VCaP (cell line): ENCODE measurements around the gene ADK.

Source experiments
- H3K27ac ChIP-seq: fragments of 450-650 bp; 2 replicates; pipeline ENCODE4 v1.5.1; 2017
- CTCF ChIP-seq: fragments of 450-650 bp; conservative IDR thresholded peaks from 2 replicates; pipeline ENCODE4 v1.5.1; 2017; ENCODE audit warnings: mild to moderate bottlenecking, moderate library complexity

The ADK gene

DNA sequence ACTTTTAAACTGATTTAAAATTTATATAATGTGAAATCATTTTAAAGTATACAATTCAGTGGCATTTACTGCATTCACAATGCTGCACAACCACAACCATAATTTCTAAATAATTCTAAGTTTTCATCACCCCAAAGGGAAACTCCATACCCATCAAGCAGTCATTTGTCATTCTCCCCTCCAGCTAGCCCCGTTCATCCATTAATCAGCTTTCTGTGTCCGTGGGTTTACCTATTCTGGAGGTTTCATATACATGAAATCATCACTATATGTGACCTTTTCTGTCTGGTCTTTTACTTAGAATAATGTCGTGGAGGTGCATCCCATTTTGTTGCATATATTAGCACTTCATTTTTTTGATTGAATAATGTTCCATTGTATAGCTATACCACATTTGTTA lies 214.1 kb downstream of the ADK start:
- no peak overlapping the region for H3K27ac ChIP-seq
- TF ChIP-seq CTCF = no peak

DNA sequence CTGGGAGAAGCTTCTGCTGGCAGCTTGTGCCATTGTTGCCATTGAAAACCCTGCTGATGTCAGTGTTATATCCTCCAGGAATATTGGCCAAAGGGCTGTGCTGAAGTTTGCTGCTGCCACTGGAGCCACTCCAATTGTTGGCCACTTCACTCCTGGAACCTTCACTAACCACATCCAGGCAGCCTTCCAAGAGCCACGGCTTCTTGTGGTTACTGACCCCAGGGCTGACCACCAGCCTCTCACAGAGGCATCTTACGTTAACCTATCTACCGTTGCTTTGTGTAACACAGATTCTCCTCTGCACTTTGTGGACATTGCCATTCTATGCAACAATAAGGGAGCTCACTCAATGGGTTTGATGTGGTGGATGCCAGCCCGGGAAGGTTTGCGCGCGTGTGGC lies 220.7 kb downstream of the ADK start:
- no peak for TF ChIP-seq CTCF
- no peak overlapping the region for H3K27ac ChIP-seq

GRCh38 chr10:74373059-74373458 lies 222.0 kb downstream of the ADK start:
- H3K27ac ChIP-seq = no peak overlapping the region
- no peak for TF ChIP-seq CTCF

- no peak for TF ChIP-seq CTCF
- H3K27ac ChIP-seq = no peak overlapping the region
These were observed 226.5 kb downstream of the ADK start for GRCh38 chr10:74377476-74377875.

- TF ChIP-seq CTCF = no peak
These were observed 228.5 kb downstream of the ADK start for GRCh38 chr10:74379474-74379873.

DNA sequence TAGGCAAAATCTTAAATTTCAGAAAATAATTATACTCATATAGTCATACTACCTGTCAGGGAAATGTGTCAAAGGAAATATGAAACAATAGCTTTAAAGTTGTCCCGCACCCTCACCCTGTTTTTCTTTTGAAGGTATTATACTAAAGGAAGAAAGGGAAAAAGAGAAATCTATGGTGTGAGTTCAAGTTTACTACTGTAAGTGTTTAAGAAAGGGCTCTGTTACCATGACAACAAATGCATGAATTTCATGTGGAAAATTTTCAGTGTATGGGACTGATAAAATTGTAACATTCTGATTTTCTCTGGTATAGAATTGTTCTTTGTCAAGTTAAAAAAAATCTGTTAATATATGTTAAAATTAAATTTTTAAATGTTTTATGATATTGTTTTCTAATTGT lies 229.8 kb downstream of the ADK start:
- no peak for TF ChIP-seq CTCF
- H3K27ac ChIP-seq = no peak overlapping the region

More at GRCh38 chr10:74379474-74379873, 228.5 kb downstream of the ADK start:
- H3K27ac ChIP-seq = no peak overlapping the region

DNA sequence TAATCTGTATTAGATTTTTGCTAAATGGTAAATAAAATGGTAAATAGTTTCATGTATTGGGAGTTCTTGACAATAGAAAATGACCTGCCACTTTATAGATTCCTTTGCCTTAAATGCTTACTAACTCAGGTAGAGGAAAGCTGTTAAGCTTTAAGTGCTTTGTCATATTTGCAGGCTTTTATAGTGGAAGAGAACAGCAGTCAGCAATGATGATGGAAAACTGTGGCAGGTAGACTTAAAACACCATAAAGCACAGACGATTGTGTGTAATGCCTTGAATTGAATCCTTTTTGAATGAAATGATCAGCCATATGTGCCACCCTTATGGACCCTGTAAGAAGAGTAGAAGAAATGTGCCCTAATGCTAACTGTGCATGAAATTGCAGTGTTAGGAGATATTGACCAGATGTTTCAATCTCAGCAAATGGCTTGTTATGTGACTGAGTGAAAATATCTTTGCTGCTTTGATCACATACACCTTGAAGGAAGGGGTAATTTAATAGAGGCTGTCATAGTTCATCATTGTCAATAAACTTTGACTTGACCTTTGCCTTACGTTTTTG lies 230.4 kb downstream of the ADK start:
- H3K27ac ChIP-seq = no peak overlapping the region
- TF ChIP-seq CTCF = no peak
